GM21447 (cell line): ENCODE measurements around the gene ARHGAP10.

Source experiments
- ATAC-seq: cut with Tn5 transposase; IDR thresholded peaks from one replicate; pipeline ENCODE4 v1.9.1; 2021; ENCODE audit not compliant: unreplicated experiment

Gene ARHGAP10

DNA sequence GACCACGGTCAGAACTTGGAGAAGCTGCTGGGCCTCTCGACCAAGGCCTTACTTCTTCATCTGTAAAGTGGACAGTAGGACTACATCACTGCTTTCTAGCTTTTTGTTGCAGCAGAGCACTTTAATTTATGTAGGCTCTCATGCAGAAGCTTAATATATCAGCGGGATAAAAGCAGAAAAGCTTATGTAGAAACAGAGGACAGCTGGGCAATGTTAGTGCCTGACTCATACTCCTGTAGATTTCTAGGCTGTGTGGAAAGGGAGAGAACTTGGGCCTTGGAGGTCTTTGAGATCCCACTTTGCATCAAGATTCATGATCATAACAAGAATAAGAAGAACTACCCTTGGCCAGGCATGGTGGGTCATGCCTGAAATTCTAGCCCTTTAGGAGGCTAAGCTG lies 91.2 kb downstream of the ARHGAP10 start:
- no peak for ATAC-seq

DNA sequence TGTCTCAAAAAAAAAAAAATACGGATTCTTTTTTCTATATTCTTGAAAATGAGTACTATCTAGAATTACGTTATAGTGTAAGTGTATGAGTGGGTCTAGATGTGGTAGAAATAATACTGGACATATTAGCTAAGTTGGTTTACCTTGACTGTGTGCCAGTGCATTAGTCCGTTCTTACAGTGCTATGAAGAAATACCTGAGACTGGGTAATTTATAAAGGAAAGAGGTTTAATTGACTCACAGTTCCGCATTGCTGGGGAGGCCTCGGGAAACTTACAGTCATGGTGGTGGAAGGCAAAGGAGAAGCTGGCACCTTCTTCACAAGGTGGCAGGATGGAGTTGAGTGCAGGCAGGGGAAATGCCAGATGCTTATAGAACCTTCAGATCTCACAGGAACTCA lies 92.4 kb downstream of the ARHGAP10 start:
- ATAC-seq: no peak

DNA sequence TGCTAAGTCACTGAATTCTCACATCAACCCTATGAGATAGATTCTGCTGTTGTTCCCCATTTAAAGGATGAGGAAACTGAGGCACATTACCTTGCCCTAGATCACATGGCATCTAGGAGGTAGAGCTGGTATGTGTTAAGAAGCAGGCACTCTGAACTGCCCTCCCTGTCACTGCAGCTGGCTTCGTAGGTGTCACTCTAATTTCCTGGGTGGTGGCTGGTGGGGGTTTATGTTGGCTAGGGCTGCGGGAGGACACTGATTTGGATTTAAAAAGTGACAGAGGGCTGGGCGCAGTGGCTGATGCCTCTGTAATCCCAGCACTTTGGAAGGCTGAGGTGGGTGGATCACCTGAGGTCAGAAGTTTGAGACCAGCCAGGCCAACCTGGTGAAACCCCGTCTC lies 93.0 kb downstream of the ARHGAP10 start:
- no peak for ATAC-seq

DNA sequence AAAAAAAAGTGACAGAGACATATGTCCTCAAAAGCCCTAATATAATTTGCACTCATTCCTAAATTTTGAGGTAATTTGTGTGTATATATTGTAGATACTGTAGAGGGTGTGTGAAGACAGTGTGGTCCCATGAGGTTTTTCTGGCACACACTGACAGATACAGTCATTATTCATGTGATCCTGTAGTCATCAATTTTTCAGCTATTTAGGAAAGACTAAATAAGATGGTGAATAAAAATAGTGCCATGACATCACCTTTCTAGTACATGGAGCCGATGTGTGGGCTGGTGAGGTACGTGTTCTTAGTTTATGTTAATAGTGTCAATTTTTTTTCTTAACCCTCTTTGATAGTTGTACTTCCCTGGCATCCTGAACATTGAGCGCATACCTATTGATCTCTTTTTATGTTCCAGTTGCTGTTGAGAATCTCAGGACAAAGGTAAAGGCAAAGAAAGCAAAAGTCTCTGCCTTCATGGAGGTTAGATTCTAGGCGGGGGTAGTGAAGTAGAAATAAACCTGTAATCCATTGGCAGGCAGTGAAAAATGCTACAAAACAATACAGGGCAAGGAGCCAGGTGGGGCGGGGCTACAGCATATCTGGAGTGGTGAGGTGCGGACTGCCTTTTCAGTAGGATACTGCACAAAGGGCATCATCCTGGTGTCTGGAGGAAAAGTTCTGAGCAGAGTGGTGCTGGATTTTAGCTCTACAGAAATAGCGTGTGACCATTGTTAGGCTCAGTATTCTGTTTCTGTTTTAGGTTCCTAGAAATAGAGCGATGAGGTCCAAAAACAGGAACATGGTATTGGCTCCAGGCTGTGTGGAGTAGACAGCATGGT lies 93.8 kb downstream of the ARHGAP10 start:
- no peak for ATAC-seq

DNA sequence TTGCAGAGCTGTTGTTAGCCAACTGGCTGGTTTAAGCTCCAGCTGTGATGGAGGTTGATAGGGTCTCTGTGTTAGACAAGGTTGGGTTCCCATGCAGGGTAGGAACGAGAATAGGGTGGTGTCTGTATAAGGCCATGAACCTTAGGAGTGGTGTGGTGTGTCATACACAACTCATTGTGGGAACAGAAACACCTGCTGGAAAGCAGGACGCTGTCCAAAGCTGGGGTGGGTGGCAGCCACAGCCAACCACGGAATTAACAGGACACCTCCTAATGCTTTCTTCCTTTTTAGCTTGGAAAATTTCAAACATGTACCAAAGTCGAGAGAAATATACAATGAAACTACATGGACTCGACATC lies 94.4 kb downstream of the ARHGAP10 start:
- ATAC-seq: no peak

DNA sequence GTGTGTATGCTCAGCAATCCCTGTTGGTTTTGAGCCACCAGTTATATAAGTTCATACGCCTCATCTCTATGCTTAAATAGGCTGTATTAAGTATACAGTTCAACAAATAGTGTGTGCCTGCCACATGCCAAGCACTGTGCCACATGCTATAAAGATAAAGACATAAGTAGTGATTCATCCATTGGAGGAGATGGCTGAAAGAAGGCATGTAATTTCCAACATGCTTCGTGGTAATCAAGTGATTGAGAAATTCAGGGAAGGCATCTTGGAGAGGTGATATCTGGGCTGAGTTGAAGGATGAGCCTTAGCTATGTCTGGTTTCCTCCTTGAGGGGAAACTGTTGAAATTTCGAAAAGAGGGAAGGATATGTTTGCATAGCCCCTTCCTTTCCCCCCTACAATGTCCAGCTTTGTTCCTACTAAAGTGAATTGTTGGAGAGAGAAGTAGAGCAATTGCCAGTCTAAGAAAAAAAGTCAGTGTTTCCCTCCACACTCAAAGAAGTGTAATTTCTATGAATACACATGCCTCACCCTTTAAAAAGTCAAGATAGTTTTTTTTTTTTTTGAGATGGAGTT lies 96.5 kb downstream of the ARHGAP10 start:
- no peak for ATAC-seq

DNA sequence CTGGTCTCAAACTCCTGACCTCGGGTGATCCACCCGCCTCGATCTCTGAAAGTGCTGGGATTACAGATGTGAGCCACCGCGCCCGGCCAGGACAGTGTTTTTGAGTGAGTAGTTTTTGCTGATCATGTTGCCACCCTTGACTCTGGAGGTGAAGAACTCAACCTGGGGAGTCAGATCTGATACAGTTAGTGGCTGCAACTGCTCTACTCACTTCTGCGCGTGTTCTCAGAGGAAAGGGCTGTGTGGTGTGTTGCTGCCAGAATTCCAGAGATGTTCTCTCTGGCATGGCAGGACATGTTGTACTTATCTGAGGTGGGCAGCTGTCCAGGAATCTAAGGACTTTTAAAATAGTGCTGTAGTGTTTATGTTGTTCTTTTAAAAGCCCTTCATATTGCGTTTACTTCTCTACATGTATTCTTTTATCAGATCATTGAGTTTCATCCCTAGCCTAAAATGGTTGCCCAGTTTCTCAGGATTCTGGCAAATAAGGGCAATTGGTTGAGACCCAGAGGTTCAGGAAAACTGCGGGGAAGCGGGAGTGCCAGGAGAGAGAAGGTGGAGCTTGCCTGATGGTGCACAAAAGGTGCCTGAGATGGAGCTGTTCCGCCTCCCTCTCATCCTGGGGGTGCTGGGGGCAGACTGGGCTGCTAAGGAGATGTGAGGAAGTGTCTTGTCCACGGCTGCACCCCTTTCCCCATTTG lies 97.7 kb downstream of the ARHGAP10 start:
- ATAC-seq: no peak

DNA sequence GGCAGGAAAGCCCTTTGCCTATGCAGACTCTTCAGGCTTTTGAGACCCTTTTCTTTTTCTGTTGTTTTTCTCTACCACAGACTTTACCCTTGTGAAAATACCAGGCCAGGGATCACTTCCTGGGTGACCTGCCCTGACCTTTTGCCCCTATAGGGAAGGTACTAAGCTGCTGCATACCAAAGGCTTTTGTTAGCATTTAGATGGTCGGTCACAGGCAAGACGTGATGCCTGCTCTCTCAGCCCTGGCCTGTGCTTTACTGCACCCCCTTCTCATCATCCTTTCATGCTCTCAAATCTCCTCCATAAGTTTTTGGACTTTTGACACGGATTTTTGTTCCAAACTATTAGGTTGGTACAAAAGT lies 98.2 kb downstream of the ARHGAP10 start:
- no peak for ATAC-seq

DNA sequence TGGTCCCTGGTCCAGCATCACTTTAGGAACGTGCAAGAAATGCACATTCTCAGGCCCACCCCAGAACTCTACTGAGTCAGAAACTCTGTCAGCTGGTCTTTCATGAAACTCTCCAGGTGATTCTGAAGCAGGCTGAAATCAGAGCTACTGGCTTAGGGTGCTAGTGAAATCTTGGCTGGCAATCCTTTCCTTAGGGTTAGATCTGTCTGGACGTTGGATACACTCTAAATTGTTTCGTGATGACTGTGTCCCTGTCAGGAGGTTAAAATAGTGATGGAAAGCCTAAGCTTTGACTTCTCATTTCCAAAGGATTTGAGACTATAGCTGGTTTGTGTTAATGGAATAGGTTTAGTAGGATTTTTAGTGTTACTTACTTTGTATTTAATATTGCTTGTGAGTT lies 99.1 kb downstream of the ARHGAP10 start:
- no peak for ATAC-seq

DNA sequence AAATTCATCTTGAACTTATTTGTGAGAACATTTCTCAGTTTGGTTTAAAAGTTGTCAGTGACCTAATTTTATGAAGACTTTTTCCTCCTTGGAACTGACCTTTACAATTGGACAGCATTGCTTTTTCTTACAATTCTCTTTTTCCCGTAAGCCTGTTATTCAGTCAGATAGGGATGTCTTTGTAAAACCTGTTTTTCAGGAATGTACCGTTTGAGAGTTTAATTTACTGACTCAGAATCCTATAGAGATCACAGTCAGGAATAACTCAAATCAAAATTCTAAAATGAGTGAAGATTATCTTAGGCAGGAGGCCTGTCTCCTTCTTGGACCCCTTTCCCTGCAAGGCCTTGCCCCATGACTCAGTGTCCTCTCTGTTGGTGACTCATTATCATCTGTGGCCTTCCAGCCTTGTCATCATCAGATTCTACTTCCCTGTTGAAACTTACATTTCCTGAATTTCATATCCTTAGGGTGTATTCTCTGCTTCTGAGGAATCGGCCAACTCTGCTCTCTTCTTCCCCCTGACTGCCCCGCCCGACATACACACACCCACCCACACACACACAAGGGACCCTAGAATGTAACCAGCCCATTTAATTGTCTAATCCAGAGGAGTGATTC lies 99.8 kb downstream of the ARHGAP10 start:
- ATAC-seq: no peak

DNA sequence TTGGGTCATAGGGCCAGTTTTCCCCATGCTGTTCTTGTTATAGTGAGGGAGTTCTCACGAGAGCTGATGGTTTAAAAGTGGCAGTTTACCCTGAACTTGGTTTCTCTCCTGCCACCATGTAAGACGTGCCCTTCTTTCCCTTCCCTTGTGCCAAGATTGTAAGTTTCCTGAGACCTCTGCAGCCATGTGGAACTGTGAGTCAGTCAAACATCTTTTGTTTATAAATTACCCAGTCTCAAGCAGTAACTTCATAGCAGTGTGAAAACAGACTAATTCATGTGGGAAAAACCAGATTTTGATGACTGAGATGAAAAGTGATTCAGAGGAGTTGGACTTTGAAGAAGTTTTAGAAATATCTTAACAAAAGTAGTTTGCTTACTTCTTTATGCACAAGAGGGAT lies 101.4 kb downstream of the ARHGAP10 start:
- no peak for ATAC-seq

DNA sequence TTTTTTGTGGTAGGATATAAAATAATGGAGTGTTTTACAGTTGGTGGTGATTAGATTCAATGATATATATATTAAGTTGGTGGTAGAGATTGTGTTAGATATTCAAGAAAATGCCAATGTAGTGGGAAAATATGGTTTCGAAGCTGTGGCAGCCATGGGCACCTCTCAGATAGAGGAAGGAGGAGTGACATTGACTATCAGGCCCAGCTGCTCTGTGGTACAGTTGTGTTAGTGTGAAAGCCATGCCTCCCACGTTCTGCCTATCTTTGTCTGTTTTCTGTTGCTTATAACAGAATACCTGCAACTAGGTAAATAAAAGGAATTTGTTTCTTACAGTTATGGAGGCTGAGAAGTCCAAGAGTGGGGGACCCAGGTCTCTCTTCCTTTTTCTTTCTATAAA lies 101.9 kb downstream of the ARHGAP10 start:
- ATAC-seq: no peak

DNA sequence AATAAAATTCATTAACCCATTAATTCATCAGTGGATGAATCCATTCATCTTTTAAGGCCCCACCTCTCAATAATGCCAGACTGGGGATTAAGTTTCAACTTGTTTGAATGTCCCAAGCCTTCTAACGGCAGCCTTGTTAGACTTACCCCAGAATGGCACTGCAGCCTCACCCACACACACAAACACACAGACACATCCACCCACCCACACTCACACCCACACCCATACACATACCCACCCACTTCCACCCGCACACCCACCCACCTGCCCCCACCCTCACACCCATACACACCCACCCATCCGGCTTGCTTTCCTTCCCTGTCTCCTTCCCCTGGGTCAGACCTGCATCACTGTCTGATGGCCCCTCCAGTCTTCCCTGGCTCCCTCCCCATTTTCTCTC lies 102.6 kb downstream of the ARHGAP10 start:
- no peak for ATAC-seq

DNA sequence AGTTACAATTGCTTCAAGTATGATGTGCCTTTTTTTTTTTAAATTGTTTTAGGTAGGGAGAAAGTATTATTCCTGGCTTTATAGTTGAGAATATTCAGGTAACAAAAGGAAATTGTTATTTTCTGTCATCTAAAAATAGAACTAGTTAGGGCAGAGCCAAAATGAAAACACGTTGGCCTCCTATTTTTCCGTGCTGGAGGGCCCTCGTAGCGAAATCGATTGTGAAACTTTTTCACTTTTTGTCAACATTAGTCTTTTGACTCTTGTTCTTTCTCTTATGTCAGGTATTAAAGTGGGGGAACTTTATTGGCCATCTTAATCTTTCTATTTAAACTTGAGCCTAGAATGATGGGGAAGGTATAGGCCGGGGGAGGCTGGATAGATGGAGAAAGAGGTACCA lies 104.9 kb downstream of the ARHGAP10 start:
- no peak for ATAC-seq

DNA sequence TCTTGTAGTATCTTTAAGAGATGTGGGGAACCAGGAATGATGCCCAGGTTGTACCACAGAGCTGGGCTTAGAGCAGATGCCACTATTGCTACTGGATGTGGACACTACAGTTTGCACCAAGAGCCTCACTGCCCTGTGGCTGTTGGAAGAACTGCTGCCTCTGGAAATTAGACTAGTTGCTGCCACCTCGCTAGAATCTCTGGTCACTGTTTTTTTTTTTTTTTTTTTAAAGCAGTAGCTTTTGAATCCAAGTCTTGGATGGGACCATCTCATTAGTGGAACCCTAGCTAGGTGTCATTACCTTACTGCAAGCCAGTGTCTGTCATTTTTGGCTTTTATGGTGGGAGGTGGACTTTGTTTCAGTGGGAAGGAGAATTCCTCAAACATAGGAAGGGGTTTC lies 105.5 kb downstream of the ARHGAP10 start:
- no peak for ATAC-seq

DNA sequence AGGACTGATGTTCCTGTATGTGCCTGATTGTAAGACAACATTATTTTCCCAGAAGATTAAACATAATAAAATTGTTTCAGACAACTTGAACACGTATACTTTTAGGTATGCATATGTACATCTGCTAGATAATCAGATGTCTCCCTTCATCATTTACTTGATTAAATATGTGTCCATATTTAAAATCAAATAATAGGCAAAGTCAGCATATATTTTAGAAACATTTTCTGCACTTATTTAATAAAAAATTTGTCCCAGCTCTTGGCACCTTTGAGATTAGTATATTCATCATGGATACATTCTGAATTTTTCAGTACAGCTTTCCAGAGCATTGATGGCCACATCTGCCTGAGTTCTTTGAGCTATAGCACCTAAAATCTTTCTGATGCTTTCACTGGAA lies 106.0 kb downstream of the ARHGAP10 start:
- no peak for ATAC-seq

DNA sequence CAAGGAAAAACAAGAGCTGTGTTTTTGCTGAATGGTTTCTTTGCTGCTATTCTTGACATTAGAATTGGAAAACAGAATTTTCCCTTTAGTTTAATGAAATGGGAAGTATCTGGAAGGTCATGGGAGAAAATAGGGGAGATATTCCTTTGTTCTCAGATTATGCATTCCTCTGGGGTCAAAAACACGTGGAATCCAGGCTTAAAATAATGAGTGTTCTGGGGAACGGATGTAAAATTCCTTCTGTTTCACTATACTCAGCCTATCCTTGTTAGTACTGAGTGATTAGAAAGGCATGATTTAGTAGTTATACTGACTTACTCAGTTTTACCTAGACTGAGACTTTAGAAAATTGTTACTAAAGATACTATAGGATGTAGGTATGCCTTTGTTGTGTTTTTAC lies 107.3 kb downstream of the ARHGAP10 start:
- no peak for ATAC-seq

DNA sequence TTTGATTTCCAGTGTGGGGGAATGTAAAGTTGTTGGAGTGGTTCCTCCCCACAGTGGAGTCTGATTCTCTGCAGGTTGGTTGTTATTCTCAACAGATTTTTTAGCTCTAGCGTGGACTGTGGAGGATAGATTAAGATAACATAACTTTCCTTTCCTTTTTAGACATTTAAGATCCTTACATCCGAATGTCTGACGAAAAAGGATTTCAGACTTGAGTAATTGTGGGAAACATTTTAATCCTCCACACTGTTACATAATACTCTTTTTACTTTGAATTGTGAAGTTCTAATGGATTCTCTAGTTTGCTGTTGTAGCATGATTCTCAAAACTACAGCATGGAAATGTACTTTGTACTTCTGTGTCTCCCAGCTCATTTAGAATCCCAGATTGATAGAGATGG lies 107.8 kb downstream of the ARHGAP10 start:
- no peak for ATAC-seq

DNA sequence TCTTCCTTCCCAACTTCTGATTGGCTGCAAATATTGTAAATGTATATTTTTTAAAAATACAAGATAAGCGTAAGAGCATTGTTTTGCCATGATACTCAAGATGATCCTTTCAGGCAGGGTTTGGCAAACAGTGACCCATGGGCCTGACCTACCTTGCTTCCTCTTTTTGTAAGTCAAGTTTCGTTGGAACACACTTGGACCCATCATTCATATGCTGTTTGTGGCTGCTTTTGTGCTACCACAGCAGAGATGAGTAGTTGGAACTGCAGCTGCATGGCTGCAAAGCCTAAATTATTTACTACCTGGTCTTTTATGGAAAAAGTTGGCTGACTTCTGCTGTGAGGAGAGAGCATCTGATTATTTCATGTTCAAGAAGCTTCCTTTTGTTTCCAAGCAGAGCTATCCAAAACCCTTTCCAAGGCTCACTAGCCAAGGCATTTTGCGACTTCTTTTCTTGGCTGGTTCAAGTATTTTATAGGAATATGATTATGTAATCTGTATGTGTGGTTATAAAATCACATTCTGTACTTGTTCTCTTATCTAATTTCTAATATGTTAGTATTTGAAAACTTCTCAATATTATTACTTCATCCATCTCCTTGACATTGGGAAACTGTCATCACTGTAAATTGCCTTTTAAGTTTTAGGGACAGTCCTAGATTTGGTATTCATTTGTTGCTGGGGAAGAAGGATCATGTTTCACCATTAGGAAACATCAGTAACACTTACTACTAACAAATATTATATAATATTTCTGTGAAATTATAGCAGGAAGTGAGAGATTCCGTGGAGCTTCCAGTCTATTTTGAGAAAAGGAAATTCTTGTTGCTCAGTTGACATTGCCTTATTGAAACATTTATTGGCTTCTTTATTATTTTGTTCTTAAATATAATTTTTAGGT lies 109.2 kb downstream of the ARHGAP10 start:
- peak; percentile 65 for ATAC-seq

DNA sequence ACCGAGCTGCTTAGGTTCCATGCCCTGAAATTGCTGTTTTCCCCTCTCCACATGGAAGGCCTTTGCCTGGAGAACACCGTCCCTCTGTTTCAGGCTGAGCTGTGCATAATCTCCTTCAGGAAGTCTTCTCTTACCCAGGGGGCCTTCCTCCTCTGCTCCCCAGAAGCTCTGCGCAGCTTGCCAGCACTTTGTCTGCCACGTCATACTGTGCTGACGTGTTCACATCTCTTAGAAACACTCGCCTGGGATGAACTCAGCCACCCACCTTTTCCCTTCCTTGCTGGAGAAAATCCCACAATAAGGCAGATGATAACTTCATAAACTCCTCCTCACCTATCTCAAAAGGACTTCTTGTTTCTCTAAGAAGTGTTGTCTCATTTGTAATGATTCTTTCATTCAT lies 110.7 kb downstream of the ARHGAP10 start:
- no peak for ATAC-seq

DNA sequence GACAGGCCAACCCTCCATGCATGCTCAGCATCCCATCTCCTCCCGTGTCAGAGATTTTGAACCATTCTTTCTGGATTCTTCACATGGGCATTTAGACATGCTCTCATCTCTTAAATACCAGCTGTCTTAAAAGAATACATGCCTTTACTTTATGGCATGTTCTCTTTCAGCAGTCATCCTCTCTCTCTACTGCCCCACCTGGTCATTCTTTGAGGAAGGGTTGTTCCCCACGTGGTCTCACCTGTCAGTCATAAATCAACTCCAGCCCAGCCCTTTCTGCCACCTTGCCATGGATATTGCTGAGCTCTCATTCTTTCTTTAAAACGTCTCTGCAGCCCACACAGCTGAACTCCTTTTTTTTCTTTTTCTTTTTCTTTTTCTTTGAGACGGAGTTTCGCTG lies 111.3 kb downstream of the ARHGAP10 start:
- no peak for ATAC-seq
